Measurements from ENCODE around the gene PEX5L. TPM values are rescaled to one million over a fixed set of nuclear protein-coding genes. Genes with fewer than 3 reads are reported as not detected.

The PEX5L gene
- total RNA-seq, 2 experiments from 2014 or later, result not detected

DNA sequence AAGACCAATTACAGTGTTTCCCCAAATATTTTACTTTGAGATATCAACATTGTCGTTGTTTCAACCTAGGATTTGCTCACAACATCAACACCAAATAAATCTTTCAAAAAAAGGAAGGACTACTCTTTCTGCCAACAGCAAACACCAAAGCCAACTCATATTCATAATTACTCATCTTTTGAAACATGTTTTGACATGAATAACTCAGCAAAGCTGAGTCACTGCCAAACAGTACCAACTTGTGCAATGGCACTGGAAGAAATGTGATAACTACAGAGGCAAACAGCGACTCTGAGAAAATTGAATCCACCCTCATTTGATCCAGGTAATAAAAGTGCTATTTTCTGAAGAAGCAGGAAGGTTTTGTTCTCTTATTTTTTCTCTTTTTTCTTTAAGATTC is 67.2 kb downstream of the PEX5L start:
- ChIA-PET POLR2A (no interaction called here), CTCF (interaction anchor here (1.0 kb wide), 1 partner anchor 10 kb away, joined by 3 read pairs; no protein-coding TSS in a partner anchor)
- Mint-ChIP-seq H3K36me3 (ENCODE audit: low read depth) (no peaks in the 10 kb centered on the region), H3K9me3 (no peaks in the 10 kb centered on the region), H3K4me1 (ENCODE audit: low read depth) (no peaks in the 10 kb centered on the region), H3K4me3 (no peak overlapping the region), H3K27ac (no peak overlapping the region), H3K27me3 (peaks cover 2% of the 10 kb centered on the region)
- no peak for ATAC-seq
- no peak for DNase-seq
- TF ChIP-seq, protein P1, sequence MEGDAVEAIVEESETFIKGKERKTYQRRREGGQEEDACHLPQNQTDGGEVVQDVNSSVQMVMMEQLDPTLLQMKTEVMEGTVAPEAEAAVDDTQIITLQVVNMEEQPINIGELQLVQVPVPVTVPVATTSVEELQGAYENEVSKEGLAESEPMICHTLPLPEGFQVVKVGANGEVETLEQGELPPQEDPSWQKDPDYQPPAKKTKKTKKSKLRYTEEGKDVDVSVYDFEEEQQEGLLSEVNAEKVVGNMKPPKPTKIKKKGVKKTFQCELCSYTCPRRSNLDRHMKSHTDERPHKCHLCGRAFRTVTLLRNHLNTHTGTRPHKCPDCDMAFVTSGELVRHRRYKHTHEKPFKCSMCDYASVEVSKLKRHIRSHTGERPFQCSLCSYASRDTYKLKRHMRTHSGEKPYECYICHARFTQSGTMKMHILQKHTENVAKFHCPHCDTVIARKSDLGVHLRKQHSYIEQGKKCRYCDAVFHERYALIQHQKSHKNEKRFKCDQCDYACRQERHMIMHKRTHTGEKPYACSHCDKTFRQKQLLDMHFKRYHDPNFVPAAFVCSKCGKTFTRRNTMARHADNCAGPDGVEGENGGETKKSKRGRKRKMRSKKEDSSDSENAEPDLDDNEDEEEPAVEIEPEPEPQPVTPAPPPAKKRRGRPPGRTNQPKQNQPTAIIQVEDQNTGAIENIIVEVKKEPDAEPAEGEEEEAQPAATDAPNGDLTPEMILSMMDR (IDR thresholded peaks at IDR 0.05), result no peak
- intact Hi-C loops (cut with micrococcal nuclease), result no loop called here

DNA sequence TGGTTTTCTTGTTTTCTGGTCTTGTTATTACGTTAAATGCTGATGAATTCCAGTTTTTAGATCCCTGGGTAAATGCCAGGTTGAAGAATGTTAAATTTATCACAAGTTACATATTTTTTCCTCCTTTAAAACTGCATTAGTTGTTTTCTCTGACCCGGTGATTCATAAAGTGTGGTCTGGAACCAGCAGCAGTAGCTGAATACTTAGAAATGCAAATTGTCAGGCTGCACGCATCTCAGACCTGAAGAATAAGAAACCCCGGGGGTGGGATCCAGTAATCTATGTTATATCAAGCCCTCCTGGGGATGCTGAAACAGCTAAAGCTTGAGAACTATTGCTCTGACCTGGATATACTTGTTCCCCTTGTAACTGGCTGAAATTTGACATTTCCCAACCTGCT is 69.1 kb downstream of the PEX5L start:
- H3K36me3 Mint-ChIP-seq (ENCODE audit: low read depth), result no peaks in the 10 kb centered on the region
- no peak overlapping the region for H3K4me3 Mint-ChIP-seq
- peak; percentile 4 for DNase-seq
- ChIA-PET POLR2A (no interaction called here), CTCF (no interaction called here)
- intact Hi-C loops (cut with micrococcal nuclease), result no loop called here
- H3K4me1 Mint-ChIP-seq (ENCODE audit: low read depth), result no peaks in the 10 kb centered on the region
- H3K9me3 Mint-ChIP-seq, result no peaks in the 10 kb centered on the region
- H3K27ac Mint-ChIP-seq, result no peak overlapping the region
- H3K27me3 Mint-ChIP-seq, result peaks cover 2% of the 10 kb centered on the region
- TF ChIP-seq, protein P1 (IDR thresholded peaks at IDR 0.05), result no peak
- ATAC-seq, result peak; percentile 24

DNA sequence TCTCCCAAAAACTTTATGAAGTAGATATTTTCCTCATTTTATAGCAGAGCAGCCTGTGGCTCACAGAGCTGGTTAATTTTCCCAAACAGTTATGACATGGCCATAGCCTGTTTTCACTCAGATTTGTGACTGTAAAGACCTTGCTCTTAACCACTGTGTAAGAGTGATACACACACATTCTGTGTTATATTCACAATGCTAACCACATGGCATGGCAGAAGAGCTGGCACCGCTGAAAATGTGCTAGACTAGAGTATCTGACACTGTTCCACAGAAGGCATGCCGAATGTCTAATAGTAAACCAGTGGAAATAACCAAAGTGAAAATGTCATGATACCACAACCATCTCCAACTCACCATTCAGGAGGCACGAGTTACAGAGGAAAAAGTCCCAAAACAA is 71.8 kb downstream of the PEX5L start:
- ATAC-seq, result no peak
- no peak overlapping the region for H3K27ac Mint-ChIP-seq

DNA sequence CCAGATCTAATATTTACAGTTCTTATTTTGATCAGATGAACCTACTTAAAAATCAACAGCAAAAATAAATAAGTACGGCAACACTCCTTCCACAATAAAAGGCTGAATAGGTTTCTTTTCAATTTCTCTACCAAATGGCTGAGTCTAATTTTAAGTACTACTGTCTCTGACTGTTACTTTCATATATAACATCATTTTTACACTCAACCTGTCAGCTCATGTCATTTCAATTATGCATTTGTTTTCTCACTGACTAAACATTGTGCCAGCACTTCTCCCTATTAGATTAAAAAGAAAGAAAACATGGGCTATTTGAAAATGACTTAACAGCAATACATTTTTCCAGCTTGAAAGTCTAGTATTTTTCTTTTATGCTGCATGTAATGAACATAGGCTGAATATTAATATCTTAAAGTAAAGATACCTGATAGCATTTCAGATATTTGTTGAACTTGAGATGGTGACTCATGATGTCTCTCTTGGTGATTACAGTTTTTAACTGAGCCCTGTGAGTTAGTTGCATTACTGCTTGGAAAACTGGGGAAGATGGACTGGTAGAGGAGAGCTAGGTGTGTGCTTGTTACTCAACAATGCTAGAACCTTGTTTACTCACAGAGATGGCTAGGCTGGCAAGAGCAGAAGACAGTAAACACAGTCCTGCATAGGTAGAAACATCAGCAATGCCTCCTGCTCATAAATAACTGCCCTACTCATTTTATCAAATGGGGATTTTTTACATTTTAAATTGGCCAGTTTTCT is 73.9 kb downstream of the PEX5L start:
- Mint-ChIP-seq H3K27ac (no peak overlapping the region), H3K36me3 (ENCODE audit: low read depth) (no peaks in the 10 kb centered on the region), H3K4me3 (no peak overlapping the region), H3K9me3 (no peaks in the 10 kb centered on the region), H3K27me3 (peaks cover 14% of the 10 kb centered on the region), H3K4me1 (ENCODE audit: low read depth) (peaks cover 3% of the 10 kb centered on the region)
- TF ChIP-seq, protein P1 (IDR thresholded peaks at IDR 0.05), result no peak
- CTCF ChIA-PET, result no interaction called here
- POLR2A ChIA-PET, result no interaction called here
- ATAC-seq (no peak), DNase-seq (no peak)
- intact Hi-C loops (cut with micrococcal nuclease), result no loop called here

More for the DNA sequence above, 71.8 kb downstream of the PEX5L start:
- Mint-ChIP-seq H3K27me3 (peaks cover 7% of the 10 kb centered on the region), H3K36me3 (ENCODE audit: low read depth) (no peaks in the 10 kb centered on the region), H3K4me1 (ENCODE audit: low read depth) (peaks cover 3% of the 10 kb centered on the region), H3K9me3 (no peaks in the 10 kb centered on the region), H3K4me3 (no peak overlapping the region)
- CTCF ChIA-PET, result no interaction called here
- TF ChIP-seq, protein P1 (IDR thresholded peaks at IDR 0.05), result no peak
- intact Hi-C loops (cut with micrococcal nuclease), result no loop called here
- DNase-seq, result no peak
- POLR2A ChIA-PET, result no interaction called here

DNA sequence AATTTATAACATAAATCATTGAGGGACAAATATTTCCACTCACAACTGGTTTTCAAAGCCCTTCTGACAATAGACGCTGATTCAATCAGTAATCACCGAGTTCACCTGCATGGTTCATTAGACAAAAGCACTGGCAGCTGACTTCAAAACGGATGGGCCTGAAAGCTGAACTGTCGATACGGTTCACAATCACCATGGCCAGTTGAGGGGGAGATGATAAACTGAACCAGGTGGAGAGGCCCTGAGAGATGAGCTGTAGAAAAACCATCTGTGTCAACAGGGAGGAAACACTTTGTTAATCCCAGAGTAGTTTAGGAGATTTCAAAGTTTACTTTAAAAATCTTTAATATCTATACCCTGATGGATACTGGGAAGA is 75.0 kb downstream of the PEX5L start:
- Mint-ChIP-seq H3K36me3 (ENCODE audit: low read depth) (no peaks in the 10 kb centered on the region), H3K4me3 (no peak overlapping the region), H3K27ac (no peak overlapping the region), H3K9me3 (no peaks in the 10 kb centered on the region), H3K27me3 (peaks cover 18% of the 10 kb centered on the region), H3K4me1 (ENCODE audit: low read depth) (peaks cover 7% of the 10 kb centered on the region)
- DNase-seq (no peak), ATAC-seq (no peak)
- POLR2A ChIA-PET, result no interaction called here
- TF ChIP-seq, protein P1 (IDR thresholded peaks at IDR 0.05), result no peak
- intact Hi-C loops (cut with micrococcal nuclease), result no loop called here
- CTCF ChIA-PET, result no interaction called here

Data from activated CD8-positive, alpha-beta T cell treated with anti-CD3 and anti-CD28 coated beads for 36 hours (primary cell).